Measurements from ENCODE around the gene TCFL5. TPM values are rescaled to one million over a fixed set of nuclear protein-coding genes. Genes with fewer than 3 reads are reported as not detected.

The TCFL5 gene
- total RNA-seq, 1 donor from 2014 or later = 8.2 TPM

GRCh38 chr20:62886709-62887058 lies 25.1 kb upstream of the TCFL5 start:
- no peak for ATAC-seq
- DNase-seq = no peak
- Histone ChIP-seq H3K27me3 (ENCODE audit: low read depth) (no peaks in the 10 kb centered on the region), H3K27ac (no peak overlapping the region), H3K36me3 (peaks cover 63% of the 10 kb centered on the region), H3K4me1 (no peaks in the 10 kb centered on the region), H3K4me3 (no peak overlapping the region), H3K9me3 (no peaks in the 10 kb centered on the region)
- no peak for TF ChIP-seq CTCF (IDR thresholded peaks at IDR 0.05)
- intact Hi-C loops (cut with DNase I) = no loop called here

- Histone ChIP-seq H3K36me3 (peaks cover 63% of the 10 kb centered on the region), H3K27ac (no peak overlapping the region), H3K4me1 (no peaks in the 10 kb centered on the region), H3K27me3 (ENCODE audit: low read depth) (no peaks in the 10 kb centered on the region), H3K4me3 (no peak overlapping the region), H3K9me3 (no peaks in the 10 kb centered on the region)
- ATAC-seq (no peak), DNase-seq (no peak)
- intact Hi-C loops (cut with DNase I) = no loop called here
- no peak for TF ChIP-seq CTCF (IDR thresholded peaks at IDR 0.05)
These were observed 24.5 kb upstream of the TCFL5 start for GRCh38 chr20:62885896-62886708.

- ATAC-seq (no peak), DNase-seq (no peak)
- TF ChIP-seq CTCF (IDR thresholded peaks at IDR 0.05) = no peak
- H3K27ac ChIP-seq = no peak overlapping the region
- H3K36me3 ChIP-seq = peaks cover 63% of the 10 kb centered on the region
- no peak overlapping the region for H3K4me3 ChIP-seq
- intact Hi-C loops (cut with DNase I) = no loop called here
- no peaks in the 10 kb centered on the region for H3K27me3 ChIP-seq (ENCODE audit: low read depth)
- H3K4me1 ChIP-seq = no peaks in the 10 kb centered on the region
- no peaks in the 10 kb centered on the region for H3K9me3 ChIP-seq
These were observed 23.6 kb upstream of the TCFL5 start for GRCh38 chr20:62885046-62885895.

- H3K4me3 ChIP-seq = no peak overlapping the region
- H3K27ac ChIP-seq = no peak overlapping the region
- H3K9me3 ChIP-seq = no peaks in the 10 kb centered on the region
- H3K27me3 ChIP-seq (ENCODE audit: low read depth) = no peaks in the 10 kb centered on the region
- peaks cover 58% of the 10 kb centered on the region for H3K36me3 ChIP-seq
- no peaks in the 10 kb centered on the region for H3K4me1 ChIP-seq
- ATAC-seq (no peak), DNase-seq (no peak)
- intact Hi-C loops (cut with DNase I) = no loop called here
- no peak for TF ChIP-seq CTCF (IDR thresholded peaks at IDR 0.05)
These were observed 22.9 kb upstream of the TCFL5 start for GRCh38 chr20:62884556-62884955.

- intact Hi-C loops (cut with DNase I) = no loop called here
- peaks cover 3% of the 10 kb centered on the region for H3K4me1 ChIP-seq
- TF ChIP-seq CTCF (IDR thresholded peaks at IDR 0.05) = no peak
- no peak overlapping the region for H3K27ac ChIP-seq
- DNase-seq (no peak), ATAC-seq (no peak)
- no peak overlapping the region for H3K4me3 ChIP-seq
- H3K27me3 ChIP-seq (ENCODE audit: low read depth) = no peaks in the 10 kb centered on the region
- H3K9me3 ChIP-seq = no peaks in the 10 kb centered on the region
- H3K36me3 ChIP-seq = peaks cover 37% of the 10 kb centered on the region
These were observed 20.8 kb upstream of the TCFL5 start for GRCh38 chr20:62882426-62882825.
